Hepatocyte (in vitro differentiated cells): ENCODE data around the gene SLC35F5.

Source experiments
- EZH2 ChIP-seq: fragments of 200-600 bp; sonication (generic); IDR thresholded peaks from 2 replicates; pipeline ENCODE4 v1.6.1; 2016; ENCODE audit warnings: antibody characterized with exemption, mild to moderate bottlenecking, borderline replicate concordance
- EZH2phosphoT487 ChIP-seq: fragments of 200-600 bp; sonication (generic); IDR thresholded peaks from one replicate; pipeline ENCODE4 v1.6.1; 2018; ENCODE audit warnings: antibody characterized with exemption, mild to moderate bottlenecking, low read depth, moderate library complexity; ENCODE audit not compliant: unreplicated experiment, severe bottlenecking
- TF ChIP-seq, protein P1 (sequence below): fragments of 200-600 bp; sonication (generic); IDR thresholded peaks from 2 replicates; pipeline ENCODE4 v1.5.1; 2016; ENCODE audit warnings: antibody characterized with exemption, mild to moderate bottlenecking; ENCODE audit not compliant: poor library complexity

DNA sequence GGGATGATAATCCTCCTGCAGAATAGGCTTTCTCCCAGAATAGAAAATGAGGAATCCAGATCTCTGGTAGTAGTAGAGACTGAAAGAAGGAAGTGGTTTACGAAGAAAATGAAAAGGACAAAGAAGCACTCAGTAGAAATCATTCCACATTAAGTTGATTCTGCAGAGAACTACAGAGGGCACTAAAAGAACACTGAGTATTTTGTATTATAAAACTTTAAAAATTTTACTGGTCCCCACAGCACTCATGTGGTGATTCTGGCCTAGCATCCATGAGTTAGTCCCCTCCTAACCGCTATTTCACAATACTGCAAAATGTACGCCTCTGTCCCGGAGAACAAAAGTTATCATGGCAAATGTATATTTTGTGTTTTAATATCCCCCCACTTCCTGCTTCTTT, 42.9 kb upstream of the SLC35F5 start:
- TF ChIP-seq, protein P1, sequence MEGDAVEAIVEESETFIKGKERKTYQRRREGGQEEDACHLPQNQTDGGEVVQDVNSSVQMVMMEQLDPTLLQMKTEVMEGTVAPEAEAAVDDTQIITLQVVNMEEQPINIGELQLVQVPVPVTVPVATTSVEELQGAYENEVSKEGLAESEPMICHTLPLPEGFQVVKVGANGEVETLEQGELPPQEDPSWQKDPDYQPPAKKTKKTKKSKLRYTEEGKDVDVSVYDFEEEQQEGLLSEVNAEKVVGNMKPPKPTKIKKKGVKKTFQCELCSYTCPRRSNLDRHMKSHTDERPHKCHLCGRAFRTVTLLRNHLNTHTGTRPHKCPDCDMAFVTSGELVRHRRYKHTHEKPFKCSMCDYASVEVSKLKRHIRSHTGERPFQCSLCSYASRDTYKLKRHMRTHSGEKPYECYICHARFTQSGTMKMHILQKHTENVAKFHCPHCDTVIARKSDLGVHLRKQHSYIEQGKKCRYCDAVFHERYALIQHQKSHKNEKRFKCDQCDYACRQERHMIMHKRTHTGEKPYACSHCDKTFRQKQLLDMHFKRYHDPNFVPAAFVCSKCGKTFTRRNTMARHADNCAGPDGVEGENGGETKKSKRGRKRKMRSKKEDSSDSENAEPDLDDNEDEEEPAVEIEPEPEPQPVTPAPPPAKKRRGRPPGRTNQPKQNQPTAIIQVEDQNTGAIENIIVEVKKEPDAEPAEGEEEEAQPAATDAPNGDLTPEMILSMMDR, result no peak
- TF ChIP-seq EZH2phosphoT487 (no peak), EZH2 (no peak)
